Measurements from ENCODE around the gene LRBA. TPM values are rescaled to one million over a fixed set of nuclear protein-coding genes. Genes with fewer than 3 reads are reported as not detected.

Gene LRBA
- total and polyA plus RNA-seq, 2 donors (not counting 1 experiment from before 2014, with no cell fraction given) = 16.4 to 36.7 TPM

DNA sequence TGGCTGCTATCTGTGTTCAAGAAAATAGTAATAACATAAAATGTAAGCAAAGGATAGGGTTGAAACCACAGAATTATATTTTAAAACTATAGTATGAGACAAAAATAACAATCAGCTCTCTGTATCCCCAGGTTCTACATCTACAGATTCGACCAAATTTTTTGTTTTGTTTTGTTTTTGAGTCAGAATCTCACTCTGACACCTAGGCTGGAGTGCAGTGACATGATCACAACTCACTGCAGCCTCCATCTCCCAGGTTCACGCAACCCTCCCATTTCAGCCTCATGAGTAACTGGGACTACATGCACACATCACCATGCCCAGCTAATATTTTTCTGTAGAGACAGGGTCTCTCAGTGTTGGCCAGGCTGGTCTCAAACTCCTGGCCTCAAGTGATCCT lies 319.9 kb downstream of the LRBA start:
- no peaks in the 10 kb centered on the region for H4K20me1 ChIP-seq (ENCODE audit: control insufficient read depth, extremely low read depth, insufficient read depth, low read length)
- no peaks in the 10 kb centered on the region for H3K79me2 ChIP-seq (ENCODE audit: control insufficient read depth, insufficient read depth, low read length)
- no peak overlapping the region for H3K4me2 ChIP-seq (ENCODE audit: extremely low read depth, insufficient read depth, low read length)
- no peaks in the 10 kb centered on the region for H3K27me3 ChIP-seq (ENCODE audit: control insufficient read depth, insufficient read depth, low read length)
- no peak for TF ChIP-seq EZH2 (IDR thresholded peaks at IDR 0.05; ENCODE audit: low read length, missing control alignments)
- TF ChIP-seq, protein P1, sequence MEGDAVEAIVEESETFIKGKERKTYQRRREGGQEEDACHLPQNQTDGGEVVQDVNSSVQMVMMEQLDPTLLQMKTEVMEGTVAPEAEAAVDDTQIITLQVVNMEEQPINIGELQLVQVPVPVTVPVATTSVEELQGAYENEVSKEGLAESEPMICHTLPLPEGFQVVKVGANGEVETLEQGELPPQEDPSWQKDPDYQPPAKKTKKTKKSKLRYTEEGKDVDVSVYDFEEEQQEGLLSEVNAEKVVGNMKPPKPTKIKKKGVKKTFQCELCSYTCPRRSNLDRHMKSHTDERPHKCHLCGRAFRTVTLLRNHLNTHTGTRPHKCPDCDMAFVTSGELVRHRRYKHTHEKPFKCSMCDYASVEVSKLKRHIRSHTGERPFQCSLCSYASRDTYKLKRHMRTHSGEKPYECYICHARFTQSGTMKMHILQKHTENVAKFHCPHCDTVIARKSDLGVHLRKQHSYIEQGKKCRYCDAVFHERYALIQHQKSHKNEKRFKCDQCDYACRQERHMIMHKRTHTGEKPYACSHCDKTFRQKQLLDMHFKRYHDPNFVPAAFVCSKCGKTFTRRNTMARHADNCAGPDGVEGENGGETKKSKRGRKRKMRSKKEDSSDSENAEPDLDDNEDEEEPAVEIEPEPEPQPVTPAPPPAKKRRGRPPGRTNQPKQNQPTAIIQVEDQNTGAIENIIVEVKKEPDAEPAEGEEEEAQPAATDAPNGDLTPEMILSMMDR (conservative IDR thresholded peaks at IDR 0.05 in 1 of 2, IDR thresholded peaks at IDR 0.05 in 1 of 2; ENCODE audit: low read depth in 1 of 2, low read length in 2 of 2) = no peak
- H3K9ac ChIP-seq (ENCODE audit: insufficient read depth, low read length) = no peak overlapping the region
- H3K9me3 ChIP-seq (ENCODE audit: control insufficient read depth, insufficient read depth, low read depth, low read length) = no peaks in the 10 kb centered on the region
- H2AFZ ChIP-seq (ENCODE audit: low read length) = no peak overlapping the region
- H3K27ac ChIP-seq (ENCODE audit: insufficient read depth, low read length) = no peak overlapping the region
- no peaks in the 10 kb centered on the region for H3K36me3 ChIP-seq (ENCODE audit: control insufficient read depth, insufficient read depth, low read length)
- no peak overlapping the region for H3K4me3 ChIP-seq (replicated peaks in 1 of 4; ENCODE audit: control extremely low read depth in 1 of 4, insufficient read depth in 1 of 4, low read depth in 3 of 4, low read length in 4 of 4)
- DNase-seq (ENCODE audit: low read depth in 2 of 2) = no peak
- no peaks in the 10 kb centered on the region for H3K4me1 ChIP-seq (ENCODE audit: control insufficient read depth, extremely low read depth, insufficient read depth, low read length)

DNA sequence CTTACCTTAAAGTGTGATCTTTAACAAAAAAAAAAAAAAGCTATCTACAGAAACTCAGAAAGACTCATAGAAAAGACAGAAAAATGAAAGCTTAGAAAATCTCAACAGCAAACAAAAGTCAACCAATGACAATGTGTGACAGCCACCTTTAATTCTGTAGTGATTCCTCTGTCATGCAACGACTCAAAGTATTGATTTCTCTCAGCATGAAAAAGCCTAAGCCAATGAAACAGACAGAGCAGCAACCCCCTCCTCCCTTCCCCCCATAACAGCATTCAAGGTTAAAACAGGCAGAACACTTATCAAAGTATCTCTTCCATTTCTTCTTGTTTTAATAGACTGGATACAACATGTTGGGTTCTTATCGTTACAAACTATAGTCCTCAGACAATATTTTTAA lies 320.6 kb downstream of the LRBA start:
- TF ChIP-seq, protein P1 (conservative IDR thresholded peaks at IDR 0.05 in 1 of 2, IDR thresholded peaks at IDR 0.05 in 1 of 2; ENCODE audit: low read depth in 1 of 2, low read length in 2 of 2) = no peak
- TF ChIP-seq EZH2 (IDR thresholded peaks at IDR 0.05; ENCODE audit: low read length, missing control alignments) = no peak
- DNase-seq (ENCODE audit: low read depth in 2 of 2) = no peak
- H3K79me2 ChIP-seq (ENCODE audit: control insufficient read depth, insufficient read depth, low read length) = no peaks in the 10 kb centered on the region
- no peaks in the 10 kb centered on the region for H3K4me1 ChIP-seq (ENCODE audit: control insufficient read depth, extremely low read depth, insufficient read depth, low read length)
- no peaks in the 10 kb centered on the region for H3K27me3 ChIP-seq (ENCODE audit: control insufficient read depth, insufficient read depth, low read length)
- no peak overlapping the region for H3K4me2 ChIP-seq (ENCODE audit: extremely low read depth, insufficient read depth, low read length)
- no peak overlapping the region for H2AFZ ChIP-seq (ENCODE audit: low read length)
- no peak overlapping the region for H3K27ac ChIP-seq (ENCODE audit: insufficient read depth, low read length)
- H3K4me3 ChIP-seq (replicated peaks in 1 of 4; ENCODE audit: control extremely low read depth in 1 of 4, insufficient read depth in 1 of 4, low read depth in 3 of 4, low read length in 4 of 4) = no peak overlapping the region
- H3K9ac ChIP-seq (ENCODE audit: insufficient read depth, low read length) = no peak overlapping the region
- no peaks in the 10 kb centered on the region for H4K20me1 ChIP-seq (ENCODE audit: control insufficient read depth, extremely low read depth, insufficient read depth, low read length)
- no peaks in the 10 kb centered on the region for H3K9me3 ChIP-seq (ENCODE audit: control insufficient read depth, insufficient read depth, low read depth, low read length)
- H3K36me3 ChIP-seq (ENCODE audit: control insufficient read depth, insufficient read depth, low read length) = no peaks in the 10 kb centered on the region

DNA sequence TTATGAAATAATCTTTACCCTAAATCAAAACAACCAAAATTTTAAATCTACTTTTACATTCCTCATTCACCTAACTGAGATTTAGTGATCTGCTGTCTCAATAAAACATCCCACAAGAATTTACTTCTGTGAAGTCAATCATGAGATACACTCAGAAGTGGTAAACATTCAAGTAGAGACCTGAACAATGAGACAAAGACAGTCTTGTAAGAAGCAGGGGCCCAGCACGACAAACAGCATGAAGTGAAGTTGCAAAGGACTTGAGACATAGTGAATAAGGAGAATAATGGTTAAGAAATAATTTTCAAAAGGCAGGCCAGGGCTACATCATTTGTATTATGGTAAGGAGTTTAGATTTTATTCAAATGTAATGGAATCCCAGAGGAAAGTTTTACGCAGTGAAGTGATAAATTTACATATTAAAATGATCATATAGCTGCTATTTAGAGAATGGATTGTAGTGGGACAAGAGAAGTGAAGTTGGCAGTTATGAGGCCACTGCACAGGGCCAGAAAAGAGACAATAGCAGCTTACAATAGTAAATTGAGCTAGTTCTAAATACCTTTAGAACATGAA lies 331.2 kb downstream of the LRBA start:
- Histone ChIP-seq H3K4me2 (ENCODE audit: extremely low read depth, insufficient read depth, low read length) (no peak overlapping the region), H3K4me1 (ENCODE audit: control insufficient read depth, extremely low read depth, insufficient read depth, low read length) (no peaks in the 10 kb centered on the region), H4K20me1 (ENCODE audit: control insufficient read depth, extremely low read depth, insufficient read depth, low read length) (no peaks in the 10 kb centered on the region), H3K36me3 (ENCODE audit: control insufficient read depth, insufficient read depth, low read length) (no peaks in the 10 kb centered on the region), H3K79me2 (ENCODE audit: control insufficient read depth, insufficient read depth, low read length) (no peaks in the 10 kb centered on the region), H3K9me3 (ENCODE audit: control insufficient read depth, insufficient read depth, low read depth, low read length) (no peaks in the 10 kb centered on the region), H3K9ac (ENCODE audit: insufficient read depth, low read length) (no peak overlapping the region), H3K27me3 (ENCODE audit: control insufficient read depth, insufficient read depth, low read length) (no peaks in the 10 kb centered on the region), H3K27ac (ENCODE audit: insufficient read depth, low read length) (no peak overlapping the region), H3K4me3 (replicated peaks in 1 of 4; ENCODE audit: control extremely low read depth in 1 of 4, insufficient read depth in 1 of 4, low read depth in 3 of 4, low read length in 4 of 4) (no peak overlapping the region), H2AFZ (ENCODE audit: low read length) (no peak overlapping the region)
- no peak for DNase-seq (ENCODE audit: low read depth in 2 of 2)
- no peak for TF ChIP-seq EZH2 (IDR thresholded peaks at IDR 0.05; ENCODE audit: low read length, missing control alignments)
- TF ChIP-seq, protein P1 (conservative IDR thresholded peaks at IDR 0.05 in 1 of 2, IDR thresholded peaks at IDR 0.05 in 1 of 2; ENCODE audit: low read depth in 1 of 2, low read length in 2 of 2) = no peak

All from fibroblast of lung (primary cell).